HEK293T (cell line): Measurements from ENCODE around the gene SLC41A1.

Source experiments
- BHLHE40 ChIP-seq: fragments of 450-650 bp; IDR thresholded peaks from 2 replicates; pipeline ENCODE4 v1.6.1; 2016; ENCODE audit warnings: mild to moderate bottlenecking, moderate library complexity, borderline replicate concordance
- CTBP1 ChIP-seq: fragments of 450-650 bp; IDR thresholded peaks from 2 replicates; pipeline ENCODE4 v1.6.1; 2016; ENCODE audit warnings: borderline replicate concordance
- ELF4 ChIP-seq: fragments of 450-650 bp; IDR thresholded peaks from 2 replicates; pipeline ENCODE4 v1.6.1; 2017; ENCODE audit warnings: antibody characterized with exemption
- FOXK2 ChIP-seq: fragments of 450-650 bp; IDR thresholded peaks from 2 replicates; pipeline ENCODE4 v1.6.1; 2016; ENCODE audit warnings: mild to moderate bottlenecking
- FOXM1 ChIP-seq: fragments of 450-650 bp; IDR thresholded peaks from 2 replicates; pipeline ENCODE4 v1.6.1; 2017; ENCODE audit warnings: mild to moderate bottlenecking, borderline replicate concordance
- L3MBTL2 ChIP-seq: fragments of 450-650 bp; conservative IDR thresholded peaks from 2 replicates; pipeline ENCODE4 v1.6.1; 2016; ENCODE audit warnings: mild to moderate bottlenecking
- PKNOX1 ChIP-seq: fragments of 450-650 bp; IDR thresholded peaks from 2 replicates; pipeline ENCODE4 v1.6.1; 2016

DNA sequence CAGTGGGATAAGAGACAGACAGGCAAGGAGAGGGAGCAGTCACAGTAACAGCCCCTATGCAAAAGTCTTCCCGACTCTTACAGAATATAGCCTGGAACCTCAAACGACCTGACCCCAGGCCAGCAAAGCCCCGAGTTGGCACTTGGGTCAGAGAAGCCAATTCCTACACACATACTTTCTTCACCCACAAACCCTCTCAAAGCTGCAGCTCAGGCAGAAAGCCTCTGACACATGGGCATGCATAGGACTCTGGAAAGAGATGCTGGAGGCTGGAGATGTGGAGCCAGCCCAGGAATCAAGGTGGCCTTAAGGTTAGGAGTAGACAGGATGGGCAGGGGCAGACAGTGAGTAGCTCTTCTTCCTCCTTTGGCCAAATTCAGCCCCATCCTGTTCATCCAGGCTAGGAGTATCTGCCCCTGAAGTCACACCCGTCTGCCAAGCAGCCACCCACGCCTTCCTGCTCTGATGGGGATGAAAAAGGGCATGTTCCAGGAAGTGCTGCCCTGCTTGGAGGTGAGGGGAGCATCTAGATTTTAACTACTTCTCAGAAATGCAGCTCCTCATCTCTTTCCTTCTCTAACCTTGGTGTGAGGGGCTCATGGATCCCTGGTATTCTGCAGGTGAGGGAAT lies 7.8 kb downstream of the SLC41A1 start:
- TF ChIP-seq PKNOX1 (no peak), FOXK2 (no peak), L3MBTL2 (no peak), ELF4 (no peak), BHLHE40 (no peak), FOXM1 (no peak), CTBP1 (no peak)
